HG02970 (cell line): Measurements from ENCODE around the gene DLEC1.
"Not testable (repeated sequence)": the region's sequence is repeated elsewhere in the genome, so short reads cannot be mapped to it uniquely, and the experiment has no call there.

ENCODE experiments used
- ATAC-seq: cut with Tn5 transposase; IDR thresholded peaks from one replicate; pipeline ENCODE4 v1.9.1; 2021; ENCODE audit warnings: mild to moderate bottlenecking, moderate library complexity, moderate number of reproducible peaks; ENCODE audit not compliant: unreplicated experiment, low FRiP score

DLEC1 gene

DNA sequence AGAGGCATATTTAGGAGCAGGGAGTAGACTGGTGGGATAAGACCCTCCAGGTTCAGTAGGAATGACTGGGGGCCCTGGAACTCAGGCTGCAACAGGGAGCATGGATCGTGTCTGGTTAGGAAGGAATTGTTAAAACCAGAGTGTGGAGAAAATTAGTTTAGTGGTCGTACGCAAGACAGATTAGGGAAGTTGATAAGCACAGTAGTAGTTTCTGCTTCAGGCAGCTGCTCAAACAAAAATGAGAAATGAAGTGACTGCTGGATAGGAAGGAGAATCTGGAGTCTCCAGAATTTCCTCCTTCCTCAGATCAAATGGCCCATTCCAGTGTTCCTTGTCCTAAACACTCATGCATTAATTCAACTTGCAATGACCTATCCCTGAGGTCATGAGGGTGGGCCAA, 110.7 kb downstream of the DLEC1 start:
- no peak for ATAC-seq

DNA sequence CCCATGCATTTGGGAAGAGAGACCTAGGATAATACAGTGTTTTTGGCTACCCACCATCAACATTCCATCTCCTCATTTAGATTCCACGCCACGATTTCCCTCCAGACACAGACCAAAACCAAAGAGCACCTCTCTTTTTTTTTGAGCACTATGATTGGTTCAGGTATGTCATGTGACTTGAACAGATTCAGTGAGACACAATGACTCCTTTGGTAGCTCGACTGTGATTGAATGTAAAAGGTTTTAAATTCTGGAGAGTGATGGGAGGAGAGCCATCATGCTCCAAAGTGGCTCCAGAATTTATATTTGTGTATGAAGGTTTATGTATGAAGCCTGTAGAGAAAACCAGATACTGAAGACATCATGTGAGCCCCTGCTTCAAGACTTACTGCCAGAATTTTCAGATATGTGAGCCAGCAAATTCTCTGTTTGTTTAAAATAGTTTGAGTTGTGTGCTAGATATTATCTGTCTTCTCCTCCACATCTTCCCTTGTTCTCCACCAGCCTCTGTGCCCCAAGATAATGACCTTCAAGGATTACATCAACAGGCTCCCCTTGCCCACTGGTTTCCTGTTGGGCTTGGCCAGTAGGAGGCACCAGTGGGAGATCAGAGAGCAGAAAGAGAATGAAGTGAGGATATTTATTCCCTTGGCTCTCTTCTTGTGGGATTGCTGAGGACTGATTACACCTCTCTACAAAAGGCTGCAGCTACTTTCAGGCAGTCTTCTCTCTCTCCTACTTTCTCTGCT, 111.9 kb downstream of the DLEC1 start:
- ATAC-seq = no peak

DNA sequence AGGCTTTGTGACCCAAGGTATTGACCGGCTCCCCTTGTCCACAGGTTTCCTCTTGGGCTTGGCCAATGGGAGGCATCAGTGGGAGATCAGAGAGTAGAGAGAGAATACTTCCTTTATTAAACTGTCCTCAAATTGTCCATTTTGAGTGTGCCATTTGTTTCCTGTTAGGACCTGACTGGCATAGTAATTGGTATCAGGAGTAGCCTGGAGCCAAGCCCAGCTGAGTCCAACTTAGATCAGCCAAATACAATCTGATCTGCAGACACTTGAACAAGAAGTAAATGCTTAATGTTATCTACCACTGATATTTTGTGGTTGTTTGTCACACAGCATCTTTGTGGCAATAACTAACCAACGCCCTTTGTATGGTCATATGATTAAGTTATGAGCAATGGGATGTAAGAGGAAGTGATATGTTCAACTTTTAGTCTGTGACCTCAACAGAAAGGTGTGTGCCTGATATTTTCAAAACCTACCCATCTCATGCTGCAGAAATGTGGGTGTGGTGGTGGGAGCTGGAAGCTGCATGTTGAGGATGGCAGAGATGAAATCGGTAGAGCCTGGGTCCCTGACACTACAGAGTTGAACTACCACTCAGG, 112.8 kb downstream of the DLEC1 start:
- ATAC-seq = no peak

DNA sequence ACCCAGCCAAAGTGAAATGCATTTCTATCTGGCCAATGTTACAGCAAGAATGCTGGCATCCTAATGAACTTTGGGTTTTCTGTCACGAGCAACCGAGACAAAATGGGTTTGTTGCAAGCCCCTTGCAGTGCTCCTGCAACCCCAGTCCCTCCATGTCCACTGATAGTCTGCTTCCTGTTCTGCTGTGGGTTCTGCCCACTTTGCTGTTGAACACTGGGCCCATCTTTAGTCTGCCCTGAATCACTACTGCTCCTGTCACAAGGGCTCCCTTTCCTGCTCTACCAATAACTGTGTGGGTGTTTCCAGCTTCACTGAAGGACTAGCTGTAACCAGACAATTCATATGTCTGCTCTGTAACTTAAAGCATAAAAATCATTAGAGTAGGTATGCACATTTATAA, 113.6 kb downstream of the DLEC1 start:
- ATAC-seq = no peak

- ATAC-seq = no peak
Observed at GRCh38 chr3:38153221-38153620, 114.2 kb downstream of the DLEC1 start.

DNA sequence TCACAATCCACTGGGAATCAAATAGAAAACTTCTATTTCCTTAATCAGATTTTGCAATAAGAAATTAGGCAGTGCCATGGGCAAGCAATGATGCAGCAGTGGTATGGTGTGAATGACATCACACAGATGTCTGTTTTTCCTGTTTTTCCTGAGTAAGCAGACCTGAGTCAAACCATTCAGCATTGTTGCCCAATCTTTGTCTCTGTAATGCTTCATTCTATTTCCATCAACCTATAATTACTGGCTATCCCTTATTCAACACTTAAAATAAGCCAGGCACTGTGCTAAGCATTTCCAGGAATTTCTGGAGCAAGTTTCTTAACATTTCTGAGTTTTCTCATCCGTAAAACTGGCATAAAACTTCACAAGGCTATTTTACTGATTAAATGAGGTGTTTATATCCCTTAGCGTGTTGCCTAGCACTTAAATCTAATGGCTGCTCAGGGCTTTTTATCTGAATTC, 115.1 kb downstream of the DLEC1 start:
- ATAC-seq = no peak

DNA sequence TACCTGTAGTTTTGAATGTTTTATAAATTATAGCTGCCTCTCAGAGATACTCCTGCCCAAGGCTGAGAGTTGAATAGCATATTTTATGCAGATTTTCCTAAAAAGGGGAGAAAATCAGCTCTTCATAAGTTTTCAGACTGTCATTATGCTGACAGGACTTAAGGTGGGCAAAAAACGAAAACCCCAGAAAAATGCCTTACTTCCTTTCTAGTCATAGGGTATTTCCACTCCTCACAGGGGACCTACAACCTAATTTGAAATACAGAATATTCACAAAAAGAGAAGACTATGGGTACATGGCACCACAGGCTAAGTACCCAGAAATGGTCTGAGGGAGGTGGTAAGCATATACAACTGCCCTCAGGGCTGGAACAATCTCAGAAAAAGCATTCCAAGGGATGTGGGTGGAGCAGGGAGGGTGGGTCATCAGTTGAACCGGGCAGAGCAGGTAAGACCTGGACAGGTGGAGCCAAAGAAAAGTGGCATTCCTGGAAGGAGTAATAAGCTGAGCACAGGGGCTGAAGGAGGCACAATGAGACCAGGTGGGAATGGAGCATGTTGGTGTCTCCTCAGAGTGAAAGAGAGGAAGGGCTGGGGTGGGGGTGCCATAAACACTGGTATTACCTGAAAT, 115.7 kb downstream of the DLEC1 start:
- ATAC-seq = no peak

DNA sequence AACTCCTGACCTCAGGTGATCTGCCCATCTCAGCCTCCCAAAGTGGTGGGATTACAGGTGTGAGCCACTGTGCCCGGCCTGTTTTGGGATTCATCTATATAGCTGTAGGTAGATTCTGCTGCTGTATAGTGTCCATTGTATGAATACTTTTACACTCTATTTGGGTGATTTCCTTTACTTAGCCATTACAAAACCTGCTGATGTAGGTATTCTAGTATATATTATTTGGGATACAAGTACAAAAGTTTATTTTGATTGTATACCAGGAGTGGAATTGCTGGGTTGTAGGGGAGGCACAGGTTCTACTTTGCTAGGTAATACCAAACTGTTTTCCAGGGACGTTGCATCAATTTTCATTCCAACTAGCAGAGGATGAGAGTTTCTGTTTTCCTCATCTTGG, 116.8 kb downstream of the DLEC1 start:
- ATAC-seq = no peak

GRCh38 chr3:38157117-38157516, 118.1 kb downstream of the DLEC1 start:
- no peak for ATAC-seq

DNA sequence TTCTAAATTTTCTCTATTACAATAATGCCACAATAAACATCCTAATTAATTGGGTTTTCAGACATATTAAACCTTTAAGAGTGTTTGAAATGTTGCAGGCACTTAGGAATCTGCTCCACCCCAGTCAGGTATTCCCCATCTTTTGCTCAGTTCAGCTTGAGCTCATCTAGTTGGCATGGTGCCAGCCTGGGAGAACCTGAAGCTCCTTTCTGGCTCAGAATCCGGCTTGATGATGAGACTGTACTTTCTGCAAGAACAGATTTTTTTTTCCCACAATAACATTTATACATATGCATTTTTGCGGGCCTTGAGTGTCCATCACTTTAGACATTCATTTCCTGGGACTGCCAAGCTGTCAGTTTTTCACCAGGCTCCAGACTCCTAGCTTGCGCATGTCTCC, 118.6 kb downstream of the DLEC1 start:
- no peak for ATAC-seq

- ATAC-seq = no peak
Observed at GRCh38 chr3:38158472-38158871, 119.5 kb downstream of the DLEC1 start.

DNA sequence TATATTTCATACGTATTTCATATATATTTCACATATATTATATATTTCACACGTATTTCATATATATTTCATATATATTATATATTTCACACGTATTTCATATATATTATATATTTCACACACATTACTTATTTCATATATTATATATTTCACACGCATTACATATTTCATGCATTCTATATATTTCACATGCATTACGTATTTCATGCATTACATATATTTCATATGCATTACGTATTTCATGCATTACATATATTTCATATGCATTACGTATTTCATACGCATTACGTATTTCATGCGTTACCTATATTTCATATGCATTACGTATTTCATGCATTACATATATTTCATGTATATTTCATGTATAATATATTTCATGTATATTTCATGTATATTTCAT, 121.7 kb downstream of the DLEC1 start:
- ATAC-seq = not testable (repeated sequence)

DNA sequence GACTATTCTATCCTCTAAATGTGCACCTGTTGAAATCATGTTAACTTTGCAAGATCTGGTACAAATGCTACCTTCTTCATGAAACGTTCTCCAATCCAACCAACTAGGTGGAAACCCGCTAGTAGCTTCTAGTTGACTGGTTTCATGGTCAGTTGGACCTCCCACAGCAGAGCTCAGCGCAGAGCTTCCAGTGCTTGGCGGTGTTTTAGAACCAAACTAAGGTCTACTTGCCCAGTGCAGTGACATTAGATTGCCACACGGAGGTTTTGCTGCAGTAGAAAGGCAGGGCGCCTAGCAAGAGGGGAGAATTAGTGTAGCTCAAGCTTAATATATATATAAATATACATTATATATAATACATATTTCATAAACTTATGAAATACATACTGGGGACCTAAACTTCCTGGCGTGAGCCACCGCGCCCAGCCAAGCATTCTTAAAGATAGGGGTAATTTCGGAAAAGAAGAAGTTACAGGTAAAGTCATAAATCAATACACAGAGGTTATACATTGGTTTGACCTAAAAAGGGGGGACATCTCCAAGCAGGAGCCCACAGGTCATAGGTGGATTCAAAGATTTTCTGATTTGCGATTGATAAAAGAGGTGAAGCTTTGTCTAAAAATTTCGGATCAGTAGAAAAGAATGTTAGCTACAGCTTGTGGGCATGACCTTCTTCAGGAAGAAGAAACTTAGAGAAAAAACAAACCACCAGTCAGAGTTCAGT, 124.3 kb downstream of the DLEC1 start:
- no peak for ATAC-seq

GRCh38 chr3:38163841-38164642, 125.0 kb downstream of the DLEC1 start:
- ATAC-seq = no peak

- ATAC-seq = no peak
Observed at GRCh38 chr3:38164643-38164951, 125.6 kb downstream of the DLEC1 start.

DNA sequence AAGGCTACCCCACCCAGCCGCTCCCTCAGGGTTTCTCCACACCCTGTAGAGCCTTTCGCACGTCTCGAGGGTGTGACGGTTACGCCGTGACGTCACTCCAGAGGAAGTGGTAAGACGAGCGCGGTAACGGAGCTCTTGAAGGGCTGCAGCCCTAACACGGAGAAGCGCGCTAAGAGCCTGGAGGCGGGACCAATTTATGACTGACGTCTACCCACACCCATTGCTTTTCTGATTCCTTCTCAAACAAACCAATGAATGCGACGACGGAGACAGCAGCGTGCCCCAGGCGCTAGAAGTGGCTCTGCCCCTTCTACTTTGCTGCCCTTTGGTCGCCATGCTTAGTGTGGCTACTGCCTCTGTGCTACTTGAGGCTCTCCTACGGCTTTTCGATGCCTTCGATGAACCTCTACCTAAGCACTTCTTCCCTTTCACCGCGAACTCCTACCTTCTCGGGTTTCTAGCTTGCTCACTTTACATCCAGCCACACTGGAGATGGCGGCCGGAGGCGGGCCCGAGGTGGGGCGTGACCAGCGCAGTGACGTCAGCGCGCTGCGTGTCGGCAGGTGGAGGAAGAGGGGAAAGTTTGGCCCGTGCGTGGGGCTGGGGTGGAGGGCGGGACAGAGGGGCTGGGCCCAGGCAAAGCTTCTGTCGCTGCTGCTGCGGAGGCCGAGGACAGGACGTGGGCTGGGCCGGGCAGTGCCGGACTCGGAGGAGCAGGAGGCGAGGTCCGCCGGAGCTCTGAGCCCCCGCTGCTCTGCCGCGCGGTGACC, 126.1 kb downstream of the DLEC1 start, which contains the start of gene OXSR1:
Gene OXSR1 (plus strand): TSS at position 586 of the 770 bp plus-strand sequence. CDS start 340 bp downstream, outside the sequence.
- ATAC-seq = peak; percentile 94

DNA sequence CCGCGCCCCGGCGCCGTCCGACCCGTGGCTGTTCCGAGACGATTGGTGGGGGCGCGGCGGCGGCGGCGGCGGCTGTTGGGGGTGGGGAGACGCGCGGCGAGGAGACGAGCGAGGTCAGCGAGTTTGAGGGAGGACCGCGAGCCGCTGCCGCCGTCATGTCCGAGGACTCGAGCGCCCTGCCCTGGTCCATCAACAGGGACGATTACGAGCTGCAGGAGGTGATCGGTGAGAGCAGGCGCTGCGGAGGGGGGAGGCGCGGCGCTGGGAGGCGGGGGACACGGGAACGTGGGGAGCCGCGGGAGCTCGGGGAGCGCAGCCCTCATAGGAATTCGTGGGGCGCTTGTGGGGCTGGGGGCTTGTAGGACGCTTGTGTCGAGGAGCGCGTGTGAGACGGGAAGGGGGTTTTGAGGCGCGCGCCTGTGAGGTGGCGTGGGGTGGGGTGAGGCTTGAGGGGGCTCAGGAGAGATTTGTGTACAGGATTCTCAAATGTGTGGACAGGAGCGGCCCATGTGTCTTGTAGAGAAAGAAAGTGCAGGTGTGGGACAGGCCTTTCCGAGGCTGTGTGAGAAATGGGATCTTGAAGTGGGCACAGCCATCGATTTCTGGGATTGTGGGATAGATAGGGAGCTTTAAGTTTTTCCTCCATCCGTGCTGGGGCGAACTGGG, 126.8 kb downstream of the DLEC1 start:
- no peak for ATAC-seq

DNA sequence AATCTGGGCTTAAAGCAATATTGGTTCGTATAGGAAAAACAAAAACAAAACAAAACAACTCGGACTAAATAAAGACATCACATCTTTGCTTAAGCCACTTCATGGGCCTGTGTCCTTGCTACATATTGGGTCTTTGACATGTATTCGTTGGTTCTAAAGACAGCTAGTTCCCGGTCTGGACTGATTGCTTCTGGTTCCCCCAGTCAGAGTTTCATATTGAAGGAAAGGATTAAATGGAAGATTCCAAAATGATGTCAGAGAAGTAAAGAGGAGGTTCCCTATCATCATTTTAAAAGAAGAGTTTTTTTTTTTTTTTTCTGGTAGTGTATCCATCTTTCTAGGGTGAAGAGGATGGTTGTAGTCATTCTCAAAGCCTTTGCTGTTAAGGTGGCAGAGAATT, 128.6 kb downstream of the DLEC1 start:
- no peak for ATAC-seq
